Mesodermal cell (in vitro differentiated cells): Measurements from ENCODE around the gene SH2D1B.

Experiments
- H3K27ac ChIP-seq: 2 replicates; pipeline ENCODE4 v1.7.0; 2013; ENCODE audit warnings: mild to moderate bottlenecking, low read depth, low read length, moderate library complexity; ENCODE audit not compliant: severe bottlenecking
- H3K36me3 ChIP-seq: 2 replicates; pipeline ENCODE4 v1.7.1; 2013; ENCODE audit warnings: mild to moderate bottlenecking, low read length, moderate library complexity; ENCODE audit not compliant: control insufficient read depth, insufficient read depth
- H3K4me1 ChIP-seq: one replicate; pipeline ENCODE4 v1.7.1; 2013; ENCODE audit warnings: mild to moderate bottlenecking, low read length; ENCODE audit not compliant: insufficient read depth, control insufficient read depth, poor library complexity, severe bottlenecking
- H3K4me3 ChIP-seq: 2 replicates; pipeline ENCODE4 v1.7.0; 2013; ENCODE audit warnings: low read length, control low read depth, mild to moderate bottlenecking; ENCODE audit not compliant: insufficient read depth, poor library complexity, severe bottlenecking; ENCODE audit errors: extremely low read depth
- H3K9me3 ChIP-seq: 2 replicates; pipeline ENCODE4 v1.7.1; 2013; ENCODE audit warnings: mild to moderate bottlenecking, low read length, moderate library complexity; ENCODE audit not compliant: control insufficient read depth
- WGBS, 2 experiments: methylation state at CpG; one replicate each; pipeline ENCODE4 v1.1.5; 2013; ENCODE audit warnings: missing lambda C conversion rate in 2 of 2; ENCODE audit not compliant: insufficient coverage in 2 of 2; 5-methylcytosine and 5-hydroxymethylcytosine counted together

The SH2D1B gene

DNA sequence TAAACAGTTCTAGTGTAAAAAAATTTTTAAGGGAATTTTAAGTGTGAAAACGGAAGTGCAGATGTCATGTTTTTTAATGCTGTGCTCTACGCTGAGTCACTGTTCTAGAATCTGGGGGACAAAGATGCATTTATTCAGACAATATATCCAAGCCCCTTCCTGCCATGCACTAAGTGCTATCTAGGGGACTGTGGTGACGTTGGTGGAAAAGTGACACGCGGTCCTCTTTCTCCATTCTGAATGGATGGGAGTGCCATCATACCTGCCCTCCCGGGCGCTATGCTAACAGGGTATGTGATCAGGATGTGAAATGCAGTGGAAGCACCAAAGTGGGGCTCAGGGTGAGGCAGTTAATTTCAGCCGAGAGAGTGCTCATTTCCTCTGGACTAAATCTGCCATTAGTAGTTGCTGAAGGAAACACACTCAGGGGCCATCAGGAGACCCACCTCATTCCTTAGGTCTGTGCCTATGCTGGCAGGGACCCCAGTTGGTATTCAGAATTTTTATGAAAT lies 23.8 kb downstream of the SH2D1B start:
- WGBS, 2 experiments: 88 to 100% methylated on average over 5 to 8 of the region's 8 CpGs
- no peak overlapping the region for H3K27ac ChIP-seq
- no peaks in the 10 kb centered on the region for H3K36me3 ChIP-seq
- H3K4me3 ChIP-seq: no peak overlapping the region
- peaks cover 21% of the 10 kb centered on the region for H3K4me1 ChIP-seq
- no peaks in the 10 kb centered on the region for H3K9me3 ChIP-seq

DNA sequence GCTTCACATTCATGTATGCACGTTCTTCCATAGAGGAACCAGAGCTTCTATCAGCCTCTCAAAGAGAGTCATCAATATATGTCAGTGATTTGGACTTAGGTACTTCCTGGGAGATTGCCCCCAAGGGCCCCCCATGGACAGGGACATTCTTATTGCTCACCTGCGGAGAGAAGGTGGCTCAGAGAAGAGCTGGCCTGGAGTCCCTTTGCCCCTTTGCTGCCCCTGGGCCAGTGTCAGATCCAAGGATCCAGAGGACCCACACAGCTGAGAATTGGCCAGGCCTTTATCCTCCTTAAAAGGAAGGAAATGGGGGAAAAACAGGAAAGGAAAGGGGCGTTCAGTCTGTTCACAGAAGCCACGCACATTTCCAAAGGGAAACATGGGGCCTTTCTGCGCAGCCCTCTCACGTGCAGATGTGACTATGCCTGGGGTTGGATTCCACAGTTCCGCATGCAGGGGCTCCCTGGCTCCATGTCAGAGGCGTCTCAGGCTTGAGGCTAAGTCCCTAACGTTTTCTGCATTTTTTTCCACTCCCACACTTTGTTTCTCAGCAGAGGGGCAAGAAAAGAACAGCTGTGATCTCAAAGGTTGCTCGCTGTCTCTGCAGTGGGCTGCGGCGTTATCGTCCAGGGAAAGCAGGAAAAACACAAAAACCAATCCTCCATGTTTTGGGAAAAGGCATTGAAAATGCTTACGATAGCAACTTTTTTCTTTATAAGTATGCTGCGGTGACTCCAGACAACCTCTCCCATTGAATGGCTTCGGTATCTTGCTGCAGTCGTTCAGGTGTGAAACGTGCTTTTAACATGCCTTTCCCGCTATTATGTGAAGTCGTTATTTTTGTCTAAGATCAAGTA lies 24.5 kb downstream of the SH2D1B start:
- H3K4me1 ChIP-seq: peaks cover 21% of the 10 kb centered on the region

DNA sequence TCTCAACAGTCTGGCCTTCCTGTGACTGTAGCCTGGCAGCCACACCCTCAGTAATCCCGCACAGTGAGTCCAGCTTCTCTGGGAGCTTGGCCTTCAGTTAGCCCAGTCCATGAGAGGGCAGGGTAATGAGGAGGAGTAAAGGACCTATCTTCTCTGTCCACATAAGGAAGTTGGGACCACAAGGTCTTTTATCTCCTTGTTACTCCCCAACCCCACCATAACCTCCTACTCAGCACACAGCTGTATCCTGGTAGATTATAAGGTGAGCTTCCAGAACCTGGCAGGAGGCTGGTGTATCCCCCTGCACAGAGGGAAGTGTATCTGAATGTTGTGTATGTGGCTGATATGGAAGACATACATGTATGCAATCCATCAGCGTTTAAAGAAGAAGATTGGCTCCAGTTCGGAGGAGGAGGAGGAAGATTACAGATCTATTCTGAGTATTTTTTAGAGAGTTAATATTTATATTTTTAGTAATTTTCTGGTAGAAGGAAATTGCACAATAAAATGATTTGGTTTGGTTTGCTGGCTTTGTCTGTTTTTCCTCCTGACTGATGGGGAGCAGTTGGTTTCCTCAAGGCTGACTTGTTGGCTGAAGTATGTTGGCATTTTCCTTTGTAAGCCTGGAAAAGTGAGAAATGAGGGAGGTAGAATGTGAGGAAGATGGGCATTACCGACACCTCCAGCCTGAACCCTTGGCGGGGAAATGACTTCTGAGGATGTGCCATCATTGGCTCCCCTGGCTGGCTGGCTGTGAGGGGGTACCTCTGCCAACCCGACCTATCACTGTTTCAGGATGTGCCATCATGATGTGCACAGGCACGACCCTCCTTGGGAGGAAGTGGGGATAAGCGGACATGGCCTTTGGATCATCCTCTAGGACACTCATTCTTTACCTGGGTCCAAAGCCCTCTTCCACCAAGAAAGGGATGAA lies 25.4 kb downstream of the SH2D1B start:
- H3K4me3 ChIP-seq: no peak overlapping the region
- no peaks in the 10 kb centered on the region for H3K9me3 ChIP-seq
- H3K27ac ChIP-seq: no peak overlapping the region
- no peaks in the 10 kb centered on the region for H3K36me3 ChIP-seq
- peaks cover 21% of the 10 kb centered on the region for H3K4me1 ChIP-seq
- whole genome bisulfite sequencing, 2 experiments: 92 to 94% methylated on average over 6 of the region's 8 CpGs

More for the DNA sequence above, 24.5 kb downstream of the SH2D1B start:
- WGBS, 2 experiments: 92 to 93% methylated on average over 15 to 19 of the region's 20 CpGs
- Histone ChIP-seq H3K9me3 (no peaks in the 10 kb centered on the region), H3K4me3 (no peak overlapping the region), H3K36me3 (no peaks in the 10 kb centered on the region), H3K27ac (no peak overlapping the region)

DNA sequence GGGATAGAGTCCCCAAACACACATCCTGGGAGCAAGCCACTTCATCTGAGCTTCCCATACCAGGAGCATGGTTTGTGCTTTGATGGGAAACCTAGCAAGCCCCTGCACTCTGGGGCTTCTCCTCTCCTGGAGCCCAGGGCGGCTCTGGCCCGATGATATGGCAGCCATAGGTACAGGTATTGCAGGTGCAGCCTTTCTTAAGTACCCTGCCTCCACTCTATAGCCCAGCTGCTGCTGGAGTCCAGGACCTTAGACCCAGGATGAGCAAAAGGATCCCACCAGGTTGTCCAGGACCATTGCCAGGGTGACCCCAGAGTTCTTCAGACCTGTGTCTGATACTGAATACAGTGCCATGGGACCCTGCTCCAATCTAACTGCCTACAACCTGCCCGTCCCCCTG lies 26.2 kb downstream of the SH2D1B start:
- 64 to 100% methylated on average over 2 to 3 of the region's 3 CpGs for WGBS, 2 experiments
- no peaks in the 10 kb centered on the region for H3K36me3 ChIP-seq
- peaks cover 21% of the 10 kb centered on the region for H3K4me1 ChIP-seq
- H3K4me3 ChIP-seq: no peak overlapping the region
- H3K9me3 ChIP-seq: no peaks in the 10 kb centered on the region
- H3K27ac ChIP-seq: no peak overlapping the region

DNA sequence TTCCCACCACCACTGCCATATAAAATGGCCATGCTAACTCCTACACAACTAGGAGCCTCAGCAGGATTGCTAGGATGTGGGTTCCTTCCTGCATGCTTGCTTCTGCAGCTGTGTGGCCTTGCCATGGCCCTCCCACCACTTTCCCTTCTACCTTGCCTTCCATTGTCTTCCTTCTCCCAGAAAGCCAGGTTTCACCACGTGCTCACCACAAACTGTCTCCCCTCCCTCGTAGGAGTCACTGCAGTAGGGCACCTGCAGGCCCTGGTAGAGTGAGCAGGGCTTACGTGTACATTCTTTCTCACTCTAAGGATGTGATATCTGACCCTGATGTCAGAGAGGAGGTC lies 26.7 kb downstream of the SH2D1B start:
- no peaks in the 10 kb centered on the region for H3K36me3 ChIP-seq
- no peak overlapping the region for H3K4me3 ChIP-seq
- H3K9me3 ChIP-seq: no peaks in the 10 kb centered on the region
- peaks cover 21% of the 10 kb centered on the region for H3K4me1 ChIP-seq
- no peak overlapping the region for H3K27ac ChIP-seq
- WGBS, 2 experiments: 94% methylated on average over 3 of the region's 3 CpGs; no CpG with 5 or more reads in 1 of the 2 experiments

DNA sequence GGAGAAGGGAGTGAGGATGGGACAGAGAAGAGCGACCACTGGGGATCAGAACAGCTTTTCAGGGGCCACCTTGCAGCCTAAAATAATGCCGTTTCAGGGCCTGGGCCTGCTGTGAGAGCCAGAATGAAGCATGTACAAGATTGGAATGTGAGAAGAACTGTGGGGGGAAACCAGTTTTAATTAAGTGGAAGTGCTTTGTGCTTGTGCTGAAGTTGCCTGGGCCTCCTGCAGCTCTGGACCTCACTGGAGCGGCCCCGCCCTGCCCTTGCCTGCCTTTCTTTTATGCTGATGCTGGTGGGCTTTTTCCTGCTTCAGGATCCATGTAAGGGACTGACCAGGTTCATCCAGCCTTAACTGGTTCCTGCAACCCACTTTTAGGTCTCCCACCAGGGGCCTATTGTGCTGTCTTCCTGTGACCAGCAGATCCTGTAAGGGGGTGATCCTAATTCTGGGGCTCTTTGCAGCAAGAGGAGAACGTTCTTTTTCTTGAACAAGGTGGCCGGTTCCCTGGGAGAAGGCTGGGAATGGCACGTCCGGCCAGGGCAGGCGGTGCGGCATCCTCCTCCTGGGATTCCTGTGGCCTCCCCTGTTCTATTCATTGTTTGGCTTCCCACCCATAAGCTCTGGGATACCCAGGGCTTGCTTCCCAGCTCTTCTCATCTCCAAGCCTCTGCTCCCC lies 27.2 kb downstream of the SH2D1B start:
- Histone ChIP-seq H3K4me1 (peaks cover 19% of the 10 kb centered on the region), H3K9me3 (no peaks in the 10 kb centered on the region), H3K36me3 (no peaks in the 10 kb centered on the region), H3K27ac (no peak overlapping the region), H3K4me3 (no peak overlapping the region)
- 87 to 89% methylated on average over 8 to 10 of the region's 10 CpGs for WGBS, 2 experiments

DNA sequence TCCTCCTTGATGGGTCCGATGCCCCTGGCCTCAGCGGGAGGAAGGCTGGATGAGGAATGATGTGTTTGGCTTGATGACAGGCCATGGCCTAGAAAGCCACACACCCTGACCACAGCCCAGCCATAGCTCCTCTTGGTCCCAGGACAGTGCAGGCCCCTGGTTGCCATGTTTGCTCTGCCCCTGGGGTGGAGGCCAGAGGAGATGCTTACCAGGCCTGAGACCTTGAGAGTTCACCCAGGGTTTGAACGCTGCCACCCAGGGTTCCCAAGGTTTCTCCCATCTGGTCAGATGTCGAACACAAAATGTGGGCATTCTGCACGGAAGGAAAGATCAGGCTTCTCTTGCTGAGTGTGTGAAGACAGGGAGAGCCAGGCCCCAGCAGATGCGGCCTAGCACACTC lies 27.8 kb downstream of the SH2D1B start:
- H3K36me3 ChIP-seq: no peaks in the 10 kb centered on the region
- H3K4me3 ChIP-seq: no peak overlapping the region
- H3K4me1 ChIP-seq: peaks cover 13% of the 10 kb centered on the region
- WGBS, 2 experiments: 98 to 100% methylated on average over 3 to 4 of the region's 6 CpGs
- no peak overlapping the region for H3K27ac ChIP-seq
- H3K9me3 ChIP-seq: no peaks in the 10 kb centered on the region

DNA sequence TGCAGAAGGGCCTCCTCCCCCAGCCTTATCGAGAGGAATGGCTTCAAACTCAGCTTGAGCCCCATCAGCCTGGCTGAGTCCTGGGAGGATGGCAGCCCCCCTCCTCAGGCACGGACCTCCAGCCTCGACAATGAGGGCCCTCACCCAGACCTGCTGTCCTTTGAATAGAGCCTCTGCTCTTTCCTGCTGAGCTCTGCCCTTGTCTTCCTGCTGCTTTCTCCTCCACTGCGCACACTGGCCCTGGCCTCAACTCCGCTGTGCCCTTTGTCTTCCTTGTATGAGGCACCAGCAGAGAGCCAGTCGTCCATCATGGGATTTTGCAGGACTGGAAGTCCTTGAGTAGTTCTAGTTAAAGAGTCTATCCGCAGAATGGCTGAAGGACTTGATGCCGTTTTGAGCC lies 28.4 kb downstream of the SH2D1B start:
- no peaks in the 10 kb centered on the region for H3K9me3 ChIP-seq
- H3K4me1 ChIP-seq: peaks cover 7% of the 10 kb centered on the region
- no peak overlapping the region for H3K27ac ChIP-seq
- no peaks in the 10 kb centered on the region for H3K36me3 ChIP-seq
- H3K4me3 ChIP-seq: no peak overlapping the region
- 85% methylated on average over 8 of the region's 8 CpGs for WGBS, 2 experiments

DNA sequence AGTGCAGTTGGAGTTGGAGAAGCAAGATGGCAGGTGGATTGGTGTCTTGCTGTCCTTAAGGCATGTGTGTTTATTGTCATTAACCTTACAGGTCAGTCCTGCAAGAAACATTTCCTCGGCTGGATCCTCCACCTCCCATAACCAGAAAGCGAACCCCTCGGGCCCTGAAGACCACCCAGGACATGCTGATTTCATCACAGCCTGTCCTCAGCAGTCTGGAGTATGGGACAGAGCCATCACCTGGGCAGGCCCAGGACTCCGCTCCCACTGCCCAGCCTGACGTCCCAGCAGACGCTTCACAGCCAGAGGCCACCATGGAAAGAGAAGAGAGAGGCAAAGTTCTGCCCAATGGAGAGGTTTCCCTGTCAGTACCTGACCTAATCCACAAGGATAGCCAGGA lies 28.8 kb downstream of the SH2D1B start:
- Histone ChIP-seq H3K4me3 (no peak overlapping the region), H3K27ac (no peak overlapping the region), H3K36me3 (no peaks in the 10 kb centered on the region), H3K9me3 (no peaks in the 10 kb centered on the region), H3K4me1 (peaks cover 6% of the 10 kb centered on the region)
- 91 to 92% methylated on average over 4 to 6 of the region's 6 CpGs for WGBS, 2 experiments

DNA sequence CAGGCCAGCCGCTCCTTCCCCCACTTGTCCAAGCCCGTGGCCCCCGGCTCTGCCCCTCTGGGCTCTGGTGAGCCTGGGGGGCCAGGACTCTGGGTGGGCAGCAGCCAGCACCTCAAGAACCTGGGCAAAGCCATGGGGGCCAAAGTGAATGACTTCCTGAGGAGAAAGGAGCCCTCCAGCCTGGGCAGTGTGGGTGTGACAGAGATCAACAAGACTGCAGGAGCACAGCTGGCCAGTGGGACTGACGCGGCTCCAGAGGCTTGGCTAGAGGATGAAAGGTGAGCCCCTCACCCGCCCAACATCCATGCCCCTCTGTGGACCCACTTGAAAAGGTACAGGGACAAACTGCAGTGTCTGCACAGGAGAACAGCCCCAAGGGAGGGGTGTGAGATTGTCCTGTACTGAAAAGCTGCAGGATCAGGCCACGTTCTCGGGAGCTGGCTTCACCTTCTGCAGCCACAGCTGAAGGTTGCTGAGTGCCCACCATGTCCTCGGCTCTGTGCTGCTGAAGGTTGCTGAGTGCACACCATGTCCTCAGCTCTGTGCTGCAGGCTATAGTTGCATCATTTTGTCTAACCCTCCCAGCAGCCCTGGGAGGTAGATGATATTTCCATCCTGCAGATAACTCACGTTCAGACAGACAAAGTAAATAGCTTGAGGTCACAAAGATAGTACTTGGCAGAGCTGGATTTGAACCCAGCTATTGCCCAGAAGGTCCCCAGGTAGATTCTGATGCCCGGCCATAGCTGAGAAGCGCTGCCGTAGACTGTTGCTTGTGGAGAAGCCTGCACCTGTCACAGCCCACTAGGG lies 29.8 kb downstream of the SH2D1B start:
- 94% methylated on average over 12 to 13 of the region's 13 CpGs for WGBS, 2 experiments
- peaks cover 6% of the 10 kb centered on the region for H3K4me1 ChIP-seq
- H3K36me3 ChIP-seq: no peaks in the 10 kb centered on the region
- H3K27ac ChIP-seq: no peak overlapping the region
- H3K4me3 ChIP-seq: no peak overlapping the region
- no peaks in the 10 kb centered on the region for H3K9me3 ChIP-seq
